Subcutaneous adipose tissue (tissue), 4 donors: Measurements from ENCODE around the gene ETFB. TPM values are rescaled to one million over a fixed set of nuclear protein-coding genes. Genes with fewer than 3 reads are reported as not detected.

Experiments used
- total RNA-seq, 4 donors: library from RNA; depleted of rRNA; stranded (reverse); fragments of >200 nt; gene quantifications; one replicate each; pipeline ENCODE4 v1.1.0, GENCODE V29; 2016
- TF ChIP-seq, protein P1 (sequence below): fragments of 450-650 bp; IDR thresholded peaks from one replicate; pipeline ENCODE4 v1.5.1; 2016; ENCODE audit warnings: low read depth, mild to moderate bottlenecking, control low read depth, antibody characterized with exemption, moderate library complexity

Gene ETFB
- total RNA-seq, 4 donors from 2014 or later: 116 to 444 (median 155) TPM

DNA sequence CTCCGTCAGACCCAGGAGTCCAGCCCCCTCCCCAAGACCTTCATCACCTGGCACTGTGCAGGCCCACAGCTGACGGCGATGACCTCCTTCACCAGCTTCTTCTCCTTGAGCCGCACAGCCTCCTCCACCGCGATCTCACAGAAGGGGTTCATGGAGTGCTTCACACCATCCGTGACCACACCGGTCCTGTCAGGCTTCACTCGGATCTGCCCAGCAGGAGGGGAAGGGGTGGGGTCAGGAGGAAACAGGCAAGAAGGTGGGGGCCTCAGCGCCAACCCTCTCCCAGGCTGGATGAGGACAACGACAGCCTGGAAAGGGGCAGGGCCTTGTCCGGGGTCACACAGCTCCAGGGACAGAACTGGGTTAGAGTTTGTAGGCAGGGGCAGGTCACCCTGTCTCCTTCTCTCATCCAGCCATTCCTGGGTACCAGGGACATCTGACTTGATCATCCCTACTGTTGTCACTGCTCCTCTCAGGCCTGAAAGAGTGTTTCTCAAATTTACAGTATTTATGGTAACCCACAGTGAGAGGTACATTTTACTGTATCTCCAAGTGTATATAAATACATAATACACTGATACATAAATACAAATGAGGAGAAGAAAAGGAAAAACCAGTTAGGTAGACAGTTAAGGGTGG lies 12.0 kb downstream of the ETFB start:
- TF ChIP-seq, protein P1, sequence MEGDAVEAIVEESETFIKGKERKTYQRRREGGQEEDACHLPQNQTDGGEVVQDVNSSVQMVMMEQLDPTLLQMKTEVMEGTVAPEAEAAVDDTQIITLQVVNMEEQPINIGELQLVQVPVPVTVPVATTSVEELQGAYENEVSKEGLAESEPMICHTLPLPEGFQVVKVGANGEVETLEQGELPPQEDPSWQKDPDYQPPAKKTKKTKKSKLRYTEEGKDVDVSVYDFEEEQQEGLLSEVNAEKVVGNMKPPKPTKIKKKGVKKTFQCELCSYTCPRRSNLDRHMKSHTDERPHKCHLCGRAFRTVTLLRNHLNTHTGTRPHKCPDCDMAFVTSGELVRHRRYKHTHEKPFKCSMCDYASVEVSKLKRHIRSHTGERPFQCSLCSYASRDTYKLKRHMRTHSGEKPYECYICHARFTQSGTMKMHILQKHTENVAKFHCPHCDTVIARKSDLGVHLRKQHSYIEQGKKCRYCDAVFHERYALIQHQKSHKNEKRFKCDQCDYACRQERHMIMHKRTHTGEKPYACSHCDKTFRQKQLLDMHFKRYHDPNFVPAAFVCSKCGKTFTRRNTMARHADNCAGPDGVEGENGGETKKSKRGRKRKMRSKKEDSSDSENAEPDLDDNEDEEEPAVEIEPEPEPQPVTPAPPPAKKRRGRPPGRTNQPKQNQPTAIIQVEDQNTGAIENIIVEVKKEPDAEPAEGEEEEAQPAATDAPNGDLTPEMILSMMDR: no peak

DNA sequence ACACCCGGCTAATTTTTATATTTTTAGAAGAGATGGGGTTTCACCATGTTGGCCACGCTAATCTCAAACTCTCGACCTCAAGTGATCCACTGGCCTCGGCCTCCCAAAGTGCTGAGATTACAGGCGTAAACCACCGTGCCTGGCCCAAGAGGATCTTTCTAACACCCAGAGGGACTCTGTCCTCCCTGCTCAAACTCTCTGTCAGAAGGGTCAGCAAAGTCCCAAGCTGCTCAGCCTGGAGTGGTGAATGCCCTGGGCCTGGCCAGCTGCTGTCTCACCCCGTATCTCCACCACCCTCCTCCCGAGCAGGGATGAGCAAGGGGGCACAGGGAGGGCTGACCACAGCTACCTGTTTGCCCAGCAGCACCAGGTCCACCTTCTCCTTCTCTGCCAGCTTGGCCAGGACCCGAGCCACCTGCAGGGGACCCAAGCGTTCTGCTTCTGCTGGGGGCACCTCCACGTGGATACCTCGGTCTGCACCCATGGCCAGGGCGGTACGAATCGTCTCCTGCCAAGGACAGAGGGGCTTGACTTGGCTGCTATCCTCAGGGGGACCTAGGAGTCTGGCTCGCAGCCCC lies 13.3 kb downstream of the ETFB start:
- TF ChIP-seq, protein P1: no peak

DNA sequence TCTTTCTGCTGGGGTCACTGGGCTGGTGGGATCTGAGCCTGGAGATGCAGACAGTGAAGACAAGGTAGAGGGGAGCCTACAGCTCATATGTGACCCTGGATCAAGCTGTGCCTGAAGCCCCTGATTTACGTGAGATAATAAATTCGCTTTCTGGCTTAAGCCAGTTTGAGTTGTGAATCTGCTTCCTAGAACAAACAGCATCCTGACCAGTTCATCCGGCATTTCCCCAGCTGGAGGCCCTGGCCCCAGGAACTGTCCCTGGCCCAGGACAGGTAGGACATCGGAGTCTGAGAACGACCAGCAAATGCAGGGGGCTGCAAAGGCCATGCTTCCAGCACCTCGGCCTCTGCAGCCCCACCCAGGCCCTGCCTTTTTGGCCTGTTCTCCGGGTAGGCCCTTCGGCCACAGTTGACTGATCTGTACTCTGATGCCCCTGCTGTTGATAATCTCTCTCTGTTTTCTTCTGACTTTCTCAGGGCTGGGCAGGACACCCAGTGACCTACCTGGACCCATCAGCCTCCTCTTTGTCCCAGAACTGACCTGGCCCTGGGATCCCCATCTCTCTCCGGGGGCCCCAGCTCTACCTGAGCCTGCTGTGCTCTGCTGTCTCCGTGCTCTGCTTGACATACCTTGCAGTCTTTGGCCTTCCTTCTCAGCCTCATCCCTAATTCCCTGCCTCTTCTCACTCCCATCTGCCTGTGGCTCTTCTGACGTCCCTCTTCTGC lies 14.8 kb downstream of the ETFB start:
- TF ChIP-seq, protein P1: no peak

DNA sequence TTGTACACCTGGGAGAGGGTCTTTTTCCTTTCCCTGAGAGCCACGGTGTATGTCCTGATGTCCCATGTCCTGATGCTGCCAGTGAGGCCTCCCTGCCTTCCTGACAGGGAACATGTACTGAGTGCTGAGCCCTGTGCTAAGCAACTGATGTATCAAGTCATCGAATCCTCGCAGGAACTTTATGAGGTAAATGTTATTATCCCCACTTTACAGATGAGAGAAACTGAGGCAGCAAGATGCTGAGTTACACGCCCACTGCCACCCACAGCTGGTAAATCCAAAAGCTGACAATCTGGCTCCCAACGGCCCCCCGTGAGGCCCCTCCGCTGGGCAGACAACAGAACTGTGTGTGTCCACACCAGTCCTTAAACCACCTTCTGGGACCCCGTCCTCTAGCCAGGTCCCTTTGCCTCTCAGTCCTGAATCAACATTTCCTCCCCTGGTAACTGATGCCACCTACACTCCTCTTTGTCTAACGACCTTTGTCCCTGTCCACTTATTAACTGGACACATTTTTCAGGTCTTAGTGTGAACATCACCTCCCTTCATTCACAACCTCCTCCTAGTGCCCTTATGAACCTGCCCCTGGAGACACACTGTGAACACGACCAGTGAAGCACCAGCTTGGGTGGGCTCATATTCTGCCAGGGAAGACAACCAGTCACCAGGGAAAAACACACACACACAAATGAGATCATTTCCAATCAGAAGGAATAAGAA lies 18.8 kb downstream of the ETFB start:
- TF ChIP-seq, protein P1: no peak

DNA sequence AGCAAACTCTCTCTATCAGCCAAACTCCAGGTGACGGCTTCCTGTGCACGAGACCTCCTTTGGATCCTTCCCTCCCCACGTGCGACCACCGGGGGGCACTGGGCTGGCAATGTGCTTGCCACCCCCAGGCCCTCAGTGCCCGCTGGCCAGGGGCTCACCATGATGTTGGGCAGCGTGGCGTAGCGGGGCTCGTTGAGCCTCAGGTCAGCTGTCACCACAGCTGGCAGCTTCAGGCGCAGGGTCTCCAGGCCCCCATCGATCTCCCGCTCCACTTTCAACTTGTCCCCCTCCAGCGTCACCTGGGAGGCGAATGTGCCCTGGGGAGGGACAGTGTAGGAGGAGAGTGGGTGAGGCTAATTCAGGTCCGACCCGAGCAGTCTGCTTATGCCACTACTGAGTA lies 19.4 kb downstream of the ETFB start:
- TF ChIP-seq, protein P1: no peak

DNA sequence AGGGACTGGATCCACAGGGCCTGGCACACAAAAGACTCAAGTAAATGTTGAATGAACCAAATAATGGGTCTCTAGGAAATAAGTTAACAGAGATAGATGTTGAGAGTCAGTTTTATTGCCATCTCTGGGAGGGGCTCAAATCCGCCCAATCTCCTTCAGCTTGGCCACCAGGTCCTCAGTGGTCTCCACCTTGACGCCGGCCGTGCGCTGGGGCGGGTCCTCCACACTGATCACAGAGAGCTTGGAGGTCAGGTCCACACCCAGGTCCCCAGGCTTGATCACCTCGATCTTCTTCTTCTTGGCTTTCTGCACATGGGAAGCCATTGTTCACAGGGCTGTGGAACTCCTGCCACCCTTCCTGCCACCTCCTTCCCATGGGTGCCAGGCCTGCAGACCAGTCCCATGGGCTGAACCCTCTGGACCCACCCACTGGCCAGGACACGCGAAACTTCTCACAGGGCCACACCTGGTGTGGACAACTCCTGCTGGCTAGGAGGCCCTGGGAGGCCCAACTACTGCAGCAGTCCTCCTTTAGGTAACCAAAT lies 21.0 kb downstream of the ETFB start:
- TF ChIP-seq, protein P1: no peak
